ENCODE measurements around the gene DOK5.

- TF ChIP-seq ETS1 (IDR thresholded peaks at IDR 0.05) (no peak), POLR2AphosphoS5 (IDR thresholded peaks at IDR 0.05; ENCODE audit: low read depth) (no peak), CTCF (conservative IDR thresholded peaks at IDR 0.05; ENCODE audit: low read depth in 2 of 2) (no peak), EZH2 (IDR thresholded peaks at IDR 0.05; ENCODE audit: low read depth, unreplicated experiment) (no peak), ZNF331 (CRISPR knock-in tag; IDR thresholded peaks at IDR 0.05; ENCODE audit: low read depth) (no peak), JUNB (IDR thresholded peaks at IDR 0.05; ENCODE audit: unreplicated experiment) (no peak), ZNF462 (CRISPR knock-in tag; IDR thresholded peaks at IDR 0.05) (no peak)
Observed at GRCh38 chr20:54606380-54606779, 131.0 kb downstream of the DOK5 start.

All from GM23338 (cell line).